ENCODE results near the gene ANKRD28. TPM values are rescaled to one million over a fixed set of nuclear protein-coding genes. Genes with fewer than 3 reads are reported as not detected.

ANKRD28 gene
- total and polyA plus RNA-seq, 2 of the 4 experiments (the other 2 are of a cell fraction) = 52.6 to 211 TPM

DNA sequence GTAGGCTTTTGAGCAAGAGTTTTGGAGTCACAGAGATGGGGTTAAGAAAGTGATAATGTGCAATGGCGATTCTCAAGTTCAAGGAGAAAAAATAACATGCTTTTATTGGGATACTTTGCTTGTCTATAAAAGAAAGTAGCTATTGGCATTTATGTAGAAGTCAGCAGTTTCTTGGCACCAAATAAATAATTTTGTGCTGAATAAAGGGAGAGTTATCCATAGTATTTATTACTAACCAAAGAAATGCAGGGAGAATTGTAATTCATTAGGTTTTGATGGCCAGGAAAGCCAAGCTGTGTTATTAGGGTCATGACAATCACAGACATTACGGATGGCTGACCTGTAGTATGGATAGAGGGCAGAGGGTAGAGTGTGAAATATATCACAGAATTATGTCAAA, 163.1 kb downstream of the ANKRD28 start:
- DNase-seq (no peak), ATAC-seq (ENCODE audit: low read depth) (no peak)
- intact Hi-C loops (cut with micrococcal nuclease) = loop anchor here (5.0 to 10.0 kb wide), 3 partner anchors 163 to 610 kb away; partner anchors contain the start of gene ANKRD28
- dilution Hi-C loops (cut with HindIII; ENCODE audit: low sequenced_read_pairs, unreplicated experiment) = no loop called here
- Histone ChIP-seq H4K20me1 (ENCODE audit: insufficient read depth, low read length) (no peaks in the 10 kb centered on the region), H2BK5ac (ENCODE audit: low read depth, low read length, poor library complexity, severe bottlenecking) (peak overlapping the region; percentile 92), H3K14ac (replicated peaks; ENCODE audit: low read depth, low read length) (peak overlapping the region; percentile 90), H3K9me3 (ENCODE audit: control insufficient read depth, insufficient read depth, low read length) (no peaks in the 10 kb centered on the region), H2AK9ac (replicated peaks; ENCODE audit: low read depth, low read length, poor library complexity) (no peak overlapping the region), H3K36me3 (ENCODE audit: control insufficient read depth, insufficient read depth, low read length) (no peaks in the 10 kb centered on the region), H3K9me1 (ENCODE audit: insufficient read depth, low read length) (peaks cover 25% of the 10 kb centered on the region), H3K4me2 (ENCODE audit: low read depth, low read length) (peak overlapping the region; percentile 39; the same call in 1 of the 2 replicates), H3K4me3 (ENCODE audit: insufficient read depth, low read depth, low read length) (no peak overlapping the region), H3K56ac (ENCODE audit: extremely low read depth, insufficient read depth, low read length) (peak overlapping the region; percentile 82), H3K18ac (ENCODE audit: low read depth, low read length) (peak overlapping the region; percentile 89; the same call in 1 of the 2 replicates), H3K27ac (ENCODE audit: insufficient read depth, low read length) (peak overlapping the region; percentile 32), H2BK15ac (ENCODE audit: low read depth, low read length) (peak overlapping the region; percentile 98; the same call in 2 of the 3 replicates), H2AK5ac (ENCODE audit: low read depth, low read length) (peak overlapping the region; percentile 93), H3K79me1 (ENCODE audit: low read depth in 1 of 2, low read length in 2 of 2) (peaks cover 15 to 42% of the 10 kb centered on the region in 2 experiments; a peak in 3 of 4 replicates), H4K8ac (ENCODE audit: low read depth in 2 of 2, low read length in 2 of 2) (peak overlapping the region; percentile 65 to 95), H3K4ac (ENCODE audit: low read depth, low read length) (peak overlapping the region; percentile 97), H3K23ac (ENCODE audit: low read depth, low read length) (peak overlapping the region; percentile 92), H4K5ac (ENCODE audit: low read depth, low read length) (peak overlapping the region; percentile 88; the same call in 1 of the 2 replicates), H3K27me3 (ENCODE audit: control insufficient read depth, insufficient read depth, low read length) (no peaks in the 10 kb centered on the region), H2BK120ac (ENCODE audit: low read depth, low read length) (peak overlapping the region; percentile 99), H2BK20ac (ENCODE audit: low read depth, low read length) (peak overlapping the region; percentile 99), H3K9ac (ENCODE audit: low read depth, low read length) (no peak overlapping the region; the same call in 1 of the 2 replicates), H4K91ac (ENCODE audit: insufficient read depth, low read depth, low read length) (peak overlapping the region; percentile 98), H3K4me1 (ENCODE audit: control insufficient read depth, insufficient read depth, low read length) (peaks cover 38% of the 10 kb centered on the region), H2AFZ (replicated peaks; ENCODE audit: low read length, poor library complexity) (no peak overlapping the region)
- TF ChIP-seq MAFK (IDR thresholded peaks at IDR 0.05; ENCODE audit: low read depth, low read length) = peak; percentile 75
- TF ChIP-seq CHD1 (IDR thresholded peaks at IDR 0.05; ENCODE audit: low read depth, low read length) = no peak
- TF ChIP-seq POLR2A (IDR thresholded peaks at IDR 0.05; ENCODE audit: low read depth, low read length) = no peak
- no peak for TF ChIP-seq SMC3 (IDR thresholded peaks at IDR 0.05; ENCODE audit: low read depth, low read length)
- ChIA-PET CTCF (interaction anchor here (1.2 to 1.7 kb wide), 5 partner anchors 9 to 348 kb away, joined by 3 to 6 read pairs (median 4); no protein-coding TSS in a partner anchor), POLR2A (ENCODE audit: unreplicated experiment) (interaction anchor here (1.1 kb wide), 1 partner anchor 162 kb away, joined by 3 read pairs; no protein-coding TSS in a partner anchor)
- WGBS, 2 experiments (ENCODE audit: extremely low coverage in 2 of 2, insufficient read length in 1 of 2) = 20% methylated on average over 1 of the region's 2 CpGs; no CpG with 5 or more reads in 1 of the 2 experiments
- in situ Hi-C loops (cut with MboI; ENCODE audit: low sequenced_read_pairs) = loop anchor here (25.0 kb wide), 2 partner anchors 428 to 603 kb away; no protein-coding TSS in a partner anchor
- BruUV-seq (replicated peaks) = no TSS peak

All from IMR-90 (cell line).